H1 (cell line): ENCODE measurements around the gene RNF152. TPM values are rescaled to one million over a fixed set of nuclear protein-coding genes. Genes with fewer than 3 reads are reported as not detected.

Experiments
- CTCF ChIA-PET: fragments of 300-600 bp; sonication (Branson Sonifier 250); formaldehyde crosslinking; loops from one replicate; lab custom pipeline; 2021; ENCODE audit not compliant: partially characterized antibody; lab: Charles Lee
- POLR2A ChIA-PET: fragments of 300-600 bp; sonication (Branson Sonifier 250); formaldehyde crosslinking; loops from one replicate; lab custom pipeline; 2021; ENCODE audit warnings: inconsistent platforms; ENCODE audit not compliant: partially characterized antibody; lab: Charles Lee
- DNase-seq, 2 experiments: peaks; one replicate each; pipeline versions ENCODE4 v3.0.0 to v3.0.0-alpha.2; 2010 to 2022; ENCODE audit warnings: low spot score in 2 of 2, low read depth in 1 of 2, mixed read lengths in 1 of 2
- FAIRE-seq: peaks from 2 replicates; lab custom pipeline; 2011; peaks lifted over from hg19 to GRCh38; lab: Jason Lieb, UNC
- H2AFZ ChIP-seq: 2 replicates; pipeline ENCODE4 v1.8.1; 2012; ENCODE audit warnings: low read length, inconsistent platforms
- H2AK5ac ChIP-seq: 2 replicates; pipeline ENCODE4 v1.6.1; 2013; ENCODE audit warnings: low read depth, low read length
- H2BK120ac ChIP-seq: replicated peaks from 2 replicates; pipeline ENCODE3; 2013; ENCODE audit warnings: low read depth, low read length, inconsistent platforms
- H2BK12ac ChIP-seq: 2 replicates; pipeline ENCODE4 v1.6.1; 2013; ENCODE audit warnings: low read depth, low read length
- H2BK15ac ChIP-seq: 2 replicates; pipeline ENCODE4 v1.6.1; 2013; ENCODE audit warnings: low read length
- H2BK20ac ChIP-seq: 2 replicates; pipeline ENCODE4 v1.6.1; 2013; ENCODE audit warnings: low read length
- H2BK5ac ChIP-seq: 2 replicates; pipeline ENCODE4 v1.6.1; 2013; ENCODE audit warnings: low read depth, low read length
- H3K14ac ChIP-seq: 2 replicates; pipeline ENCODE4 v1.6.1; 2013; ENCODE audit warnings: inconsistent platforms; ENCODE audit not compliant: insufficient read length
- H3K18ac ChIP-seq: 2 replicates; pipeline ENCODE4 v1.6.1; 2013; ENCODE audit warnings: low read length; ENCODE audit errors: extremely low read depth
- H3K23ac ChIP-seq: 2 replicates; pipeline ENCODE4 v1.6.1; 2013; ENCODE audit warnings: inconsistent platforms; ENCODE audit not compliant: insufficient read length
- H3K23me2 ChIP-seq: 2 replicates; pipeline ENCODE4 v1.6.1; 2013; ENCODE audit warnings: low read depth, low read length
- H3K27ac ChIP-seq: 2 replicates; pipeline ENCODE4 v1.6.1; 2011; ENCODE audit warnings: low read depth, low read length, inconsistent platforms
- H3K27me3 ChIP-seq, 4 experiments: replicated peaks in 1 of 4; 1 replicate in 1 of 4; 2 replicates in 3 of 4; pipeline versions ENCODE4 v1.6.1 to v1.8.1; 2011 to 2013; ENCODE audit warnings: low read length in 3 of 4, mild to moderate bottlenecking in 3 of 4, inconsistent platforms in 2 of 4, mixed read lengths in 2 of 4, moderate library complexity in 1 of 4; ENCODE audit not compliant: control insufficient read depth in 3 of 4, insufficient read depth in 3 of 4; ENCODE audit errors: extremely low read depth in 1 of 4
- H3K36me3 ChIP-seq, 4 experiments: 2 replicates each; pipeline versions ENCODE4 v1.6.1 to v1.8.1; 2011 to 2013; ENCODE audit warnings: mild to moderate bottlenecking in 4 of 4, low read length in 3 of 4, moderate library complexity in 2 of 4, control low read depth in 1 of 4, inconsistent platforms in 1 of 4; ENCODE audit not compliant: insufficient read depth in 4 of 4, control insufficient read depth in 2 of 4
- H3K4ac ChIP-seq: replicated peaks from 2 replicates; pipeline ENCODE3; 2013; ENCODE audit warnings: low read length, low read depth, mixed read lengths, inconsistent platforms; ENCODE audit not compliant: insufficient read length
- H3K4me1 ChIP-seq, 4 experiments: replicated peaks in 1 of 4; 1 replicate in 1 of 4; 2 replicates in 3 of 4; pipeline versions ENCODE4 v1.6.1 to v1.8.1; 2011 to 2013; ENCODE audit warnings: low read length in 3 of 4, inconsistent platforms in 2 of 4, mixed read lengths in 1 of 4; ENCODE audit not compliant: insufficient read depth in 4 of 4, control insufficient read depth in 3 of 4
- H3K4me2 ChIP-seq, 2 experiments: 2 replicates each; pipeline versions ENCODE4 v1.6.1 to v1.8.1; 2011 to 2013; ENCODE audit warnings: low read depth in 2 of 2, low read length in 2 of 2, control low read depth in 1 of 2, inconsistent platforms in 1 of 2, mild to moderate bottlenecking in 1 of 2; ENCODE audit not compliant: insufficient read depth in 1 of 2
- H3K4me3 ChIP-seq, 4 experiments: fragments of 200-600, 300-600 bp in 1 of 4; sonication (generic), shearing (Covaris generic), sonication (Bioruptor Twin) in 1 of 4; 2 replicates each; pipeline versions ENCODE4 v1.5.1 to v1.8.1; 2011 to 2016; ENCODE audit warnings: low read length in 4 of 4, low read depth in 3 of 4, control low read depth in 2 of 4, inconsistent platforms in 2 of 4, mild to moderate bottlenecking in 2 of 4, mixed read lengths in 1 of 4, moderate library complexity in 1 of 4; ENCODE audit not compliant: insufficient read depth in 2 of 4; ENCODE audit errors: extremely low read depth in 1 of 4
- H3K56ac ChIP-seq: replicated peaks from 2 replicates; pipeline ENCODE3; 2013; ENCODE audit warnings: low read depth, mild to moderate bottlenecking, mixed read lengths, low read length, inconsistent platforms; ENCODE audit not compliant: insufficient read length
- H3K79me1 ChIP-seq: 2 replicates; pipeline ENCODE4 v1.6.1; 2013; ENCODE audit warnings: low read depth, low read length, control low read depth
- H3K79me2 ChIP-seq, 2 experiments: 2 replicates each; pipeline versions ENCODE4 v1.6.1 to v1.8.1; 2012 to 2013; ENCODE audit warnings: low read length in 2 of 2, mild to moderate bottlenecking in 2 of 2, inconsistent platforms in 1 of 2; ENCODE audit not compliant: insufficient read depth in 2 of 2, control insufficient read depth in 1 of 2
- H3K9ac ChIP-seq, 4 experiments: replicated peaks in 1 of 4; 1 replicate in 1 of 4; 2 replicates in 3 of 4; pipeline versions ENCODE4 v1.6.1 to v1.8.1; 2011 to 2013; ENCODE audit warnings: low read depth in 3 of 4, low read length in 3 of 4, control low read depth in 2 of 4, mild to moderate bottlenecking in 2 of 4, moderate library complexity in 2 of 4, inconsistent platforms in 1 of 4; ENCODE audit errors: extremely low read depth in 1 of 4
- H3K9me3 ChIP-seq, 2 experiments: 2 replicates each; pipeline versions ENCODE4 v1.6.1 to v1.8.1; 2012 to 2013; ENCODE audit warnings: mild to moderate bottlenecking in 2 of 2, moderate library complexity in 2 of 2, control low read depth in 1 of 2, inconsistent platforms in 1 of 2, low read depth in 1 of 2, low read length in 1 of 2, mixed read lengths in 1 of 2; ENCODE audit not compliant: insufficient read depth in 2 of 2
- H4K20me1 ChIP-seq, 2 experiments: replicated peaks in 1 of 2; 2 replicates each; pipeline versions ENCODE3 to v1.8.1; 2011 to 2013; ENCODE audit warnings: inconsistent platforms in 2 of 2, low read length in 2 of 2, mild to moderate bottlenecking in 1 of 2; ENCODE audit not compliant: insufficient read depth in 2 of 2, control insufficient read depth in 1 of 2
- H4K5ac ChIP-seq: 2 replicates; pipeline ENCODE4 v1.6.1; 2013; ENCODE audit warnings: low read length, low read depth, mixed read lengths, inconsistent platforms; ENCODE audit not compliant: insufficient read length
- H4K8ac ChIP-seq: 2 replicates; pipeline ENCODE4 v1.8.0; 2013; ENCODE audit warnings: mild to moderate bottlenecking, moderate library complexity, low read length, inconsistent platforms; ENCODE audit not compliant: insufficient read depth; ENCODE audit errors: extremely low read depth
- H4K91ac ChIP-seq: replicated peaks from 2 replicates; pipeline ENCODE3; 2013; ENCODE audit warnings: low read length, mixed read lengths, inconsistent platforms; ENCODE audit not compliant: insufficient read length
- BCL11A ChIP-seq, 2 experiments: IDR thresholded peaks; one replicate each; pipeline ENCODE4 v1.6.1; 2011; ENCODE audit warnings: low read depth in 2 of 2, low read length in 2 of 2, mild to moderate bottlenecking in 2 of 2
- CBX5 ChIP-seq: fragments of 300-800, 300-1000 bp; sonication (generic); IDR thresholded peaks from 2 replicates; pipeline ENCODE4 v1.7.1; 2016; ENCODE audit warnings: antibody characterized with exemption, low read length, low read depth
- CEBPB ChIP-seq: IDR thresholded peaks from 2 replicates; pipeline ENCODE4 v1.6.1; 2012; ENCODE audit warnings: low read depth, low read length
- CTBP2 ChIP-seq: IDR thresholded peaks from 2 replicates; pipeline ENCODE4 v1.7.0; 2011; ENCODE audit warnings: borderline replicate concordance, mild to moderate bottlenecking, moderate library complexity, mixed read lengths, low read length; ENCODE audit not compliant: insufficient read depth, insufficient read length
- EGR1 ChIP-seq: IDR thresholded peaks from 2 replicates; pipeline ENCODE4 v1.6.1; 2011; ENCODE audit warnings: low read depth, low read length, borderline replicate concordance
- EZH2 ChIP-seq: fragments of 200-600 bp; sonication (generic); IDR thresholded peaks from 2 replicates; pipeline ENCODE4 v1.7.1; 2012; ENCODE audit warnings: low read depth, mild to moderate bottlenecking, moderate library complexity, low read length, inconsistent platforms; ENCODE audit not compliant: severe bottlenecking
- FOSL1 ChIP-seq: IDR thresholded peaks from 2 replicates; pipeline ENCODE4 v1.6.1; 2011; ENCODE audit warnings: mild to moderate bottlenecking, low read depth, low read length, moderate library complexity; ENCODE audit not compliant: insufficient read depth
- JUND ChIP-seq: IDR thresholded peaks from 2 replicates; pipeline ENCODE4 v1.6.1; 2011; ENCODE audit warnings: mild to moderate bottlenecking, improper control_type of control experiment, low read length
- KDM4A ChIP-seq: IDR thresholded peaks from one replicate; pipeline ENCODE4 v1.7.1; 2012; ENCODE audit warnings: low read depth, mild to moderate bottlenecking, moderate library complexity, low read length, inconsistent platforms; ENCODE audit not compliant: severe bottlenecking
- POU5F1 ChIP-seq: IDR thresholded peaks from 2 replicates; pipeline ENCODE4 v1.6.1; 2011; ENCODE audit warnings: low read depth, mild to moderate bottlenecking, low read length, moderate library complexity
- RFX5 ChIP-seq: IDR thresholded peaks from 2 replicates; pipeline ENCODE4 v1.6.1; 2011; ENCODE audit warnings: low read depth, low read length, improper control_type of control experiment, borderline replicate concordance
- SIRT6 ChIP-seq: IDR thresholded peaks from one replicate; pipeline ENCODE4 v1.7.1; 2012; ENCODE audit warnings: low read length, inconsistent platforms
- SP2 ChIP-seq: IDR thresholded peaks from 2 replicates; pipeline ENCODE4 v1.6.1; 2012; ENCODE audit warnings: mild to moderate bottlenecking, low read length, inconsistent platforms
- SRF ChIP-seq: IDR thresholded peaks from 2 replicates; pipeline ENCODE4 v1.6.1; 2011; ENCODE audit warnings: mild to moderate bottlenecking, low read depth, low read length, moderate library complexity
- SUZ12 ChIP-seq: fragments of 200-600 bp; sonication (generic); IDR thresholded peaks from 2 replicates; pipeline ENCODE4 v1.6.1; 2012; ENCODE audit warnings: mild to moderate bottlenecking, inconsistent platforms, low read length, moderate library complexity, mixed read lengths
- TAF7 ChIP-seq: optimal IDR thresholded peaks from 2 replicates; pipeline ENCODE3; 2011; ENCODE audit warnings: low read depth, mild to moderate bottlenecking, inconsistent platforms, low read length, moderate library complexity, borderline replicate concordance
- WGBS, 2 experiments: shearing (Covaris generic) in 1 of 2; methylation state at CpG; one replicate each; pipeline versions ENCODE4 v1.1.6 to v1.1.7; 2013 to 2015; ENCODE audit warnings: low lambda C conversion rate in 2 of 2, mixed read lengths in 2 of 2, inconsistent platforms in 1 of 2, low coverage in 1 of 2, missing lambda C conversion rate in 1 of 2; ENCODE audit not compliant: insufficient replicate concordance in 2 of 2, insufficient coverage in 1 of 2, insufficient read length in 1 of 2; ENCODE audit errors: extremely low coverage in 1 of 2, missing lambda C conversion rate in 1 of 2; 5-methylcytosine and 5-hydroxymethylcytosine counted together
- polyA plus RNA-seq, 7 experiments: library from polyadenylated mRNA; depleted of rRNA in 3 of 7; stranded (reverse) in 5 of 7; unstranded in 2 of 7; fragments of >200 nt in 5 of 7; fragments of 200-250 nt in 2 of 7; gene quantifications; 1 replicate in 5 of 7; 2 replicates in 1 of 7; 4 replicates in 1 of 7; pipeline versions ENCODE4 v1.2.1 to v1.2.3, GENCODE V29; 2011 to 2013; ENCODE audit warnings: missing spikeins in 2 of 7, mixed read lengths in 2 of 7
- total RNA-seq: library from RNA; stranded (reverse); fragmentation: NEBNext Ultra II Directional; extraction: Animal tissue kit (Norgen Biotek cat#: 25700); gene quantifications from 2 replicates; pipeline ENCODE4 v1.2.1, GENCODE V29; 2021

Gene RNF152
- total and polyA plus RNA-seq, 2 of the 8 experiments (the other 6 are each of a cell fraction or from before 2014, with no cell fraction given), result 1.1 to 2.7 TPM

- no peak overlapping the region for H2BK5ac ChIP-seq
- H3K56ac ChIP-seq, result no peak overlapping the region
- no peak overlapping the region for H2BK12ac ChIP-seq
- no peak overlapping the region for H4K91ac ChIP-seq
- POLR2A ChIA-PET, result no interaction called here
- no peak overlapping the region for H2AFZ ChIP-seq
- no peaks in the 10 kb centered on the region for H3K23me2 ChIP-seq
- FAIRE-seq (no peak), DNase-seq (no peak)
- H2BK20ac ChIP-seq, result no peak overlapping the region
- H3K9me3 ChIP-seq, result no peaks in the 10 kb centered on the region
- no peaks in the 10 kb centered on the region for H3K79me2 ChIP-seq
- no peak overlapping the region for H4K8ac ChIP-seq
- no peak overlapping the region for H3K18ac ChIP-seq
- H3K14ac ChIP-seq, result no peak overlapping the region
- H2AK5ac ChIP-seq, result no peak overlapping the region
- CTCF ChIA-PET, result no interaction called here
- no peaks in the 10 kb centered on the region for H3K36me3 ChIP-seq
- no peak overlapping the region for H3K4me3 ChIP-seq
- H3K4me1 ChIP-seq, result no peaks in the 10 kb centered on the region
- H3K23ac ChIP-seq, result no peak overlapping the region
- no peak overlapping the region for H4K5ac ChIP-seq
- H3K4ac ChIP-seq, result no peak overlapping the region
- no peaks in the 10 kb centered on the region for H3K79me1 ChIP-seq
- no peak overlapping the region for H3K27ac ChIP-seq
- H3K4me2 ChIP-seq, result no peak overlapping the region
- no peak overlapping the region for H3K9ac ChIP-seq
- no peak overlapping the region for H2BK15ac ChIP-seq
- no peaks in the 10 kb centered on the region for H4K20me1 ChIP-seq
- H2BK120ac ChIP-seq, result no peak overlapping the region
- WGBS, 2 experiments, result 95% methylated on average over 3 of the region's 3 CpGs; no CpG with 5 or more reads in 1 of the 2 experiments
- no peaks in the 10 kb centered on the region for H3K27me3 ChIP-seq
- TF ChIP-seq CTBP2 (no peak), RFX5 (no peak), EZH2 (no peak), BCL11A (IDR thresholded peaks at IDR 0.05; ENCODE audit: low read depth in 2 of 2, low read length in 2 of 2) (no peak), JUND (no peak), SRF (no peak), FOSL1 (no peak), KDM4A (no peak), SUZ12 (no peak), SIRT6 (no peak), SP2 (no peak), TAF7 (no peak), CEBPB (no peak), EGR1 (no peak), CBX5 (no peak), POU5F1 (no peak)
These were observed 29.6 kb upstream of the RNF152 start for GRCh38 chr18:61922435-61922834.
